ENCODE measurements around the gene P4HA2.

GRCh38 chr5:132202711-132203463 lies 24.8 kb downstream of the P4HA2 start:
- no peak for TF ChIP-seq USF2 (CRISPR knock-in tag; IDR thresholded peaks at IDR 0.05)
- no peak for TF ChIP-seq MAX (CRISPR knock-in tag; IDR thresholded peaks at IDR 0.05)
- TF ChIP-seq MYBL2 (CRISPR knock-in tag; IDR thresholded peaks at IDR 0.05) = no peak
- TF ChIP-seq, protein P1, sequence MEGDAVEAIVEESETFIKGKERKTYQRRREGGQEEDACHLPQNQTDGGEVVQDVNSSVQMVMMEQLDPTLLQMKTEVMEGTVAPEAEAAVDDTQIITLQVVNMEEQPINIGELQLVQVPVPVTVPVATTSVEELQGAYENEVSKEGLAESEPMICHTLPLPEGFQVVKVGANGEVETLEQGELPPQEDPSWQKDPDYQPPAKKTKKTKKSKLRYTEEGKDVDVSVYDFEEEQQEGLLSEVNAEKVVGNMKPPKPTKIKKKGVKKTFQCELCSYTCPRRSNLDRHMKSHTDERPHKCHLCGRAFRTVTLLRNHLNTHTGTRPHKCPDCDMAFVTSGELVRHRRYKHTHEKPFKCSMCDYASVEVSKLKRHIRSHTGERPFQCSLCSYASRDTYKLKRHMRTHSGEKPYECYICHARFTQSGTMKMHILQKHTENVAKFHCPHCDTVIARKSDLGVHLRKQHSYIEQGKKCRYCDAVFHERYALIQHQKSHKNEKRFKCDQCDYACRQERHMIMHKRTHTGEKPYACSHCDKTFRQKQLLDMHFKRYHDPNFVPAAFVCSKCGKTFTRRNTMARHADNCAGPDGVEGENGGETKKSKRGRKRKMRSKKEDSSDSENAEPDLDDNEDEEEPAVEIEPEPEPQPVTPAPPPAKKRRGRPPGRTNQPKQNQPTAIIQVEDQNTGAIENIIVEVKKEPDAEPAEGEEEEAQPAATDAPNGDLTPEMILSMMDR (IDR thresholded peaks at IDR 0.05) = no peak
- no peak for TF ChIP-seq FOXJ3 (CRISPR knock-in tag; IDR thresholded peaks at IDR 0.05; ENCODE audit: borderline replicate concordance)
- TF ChIP-seq SP1 (CRISPR knock-in tag; conservative IDR thresholded peaks at IDR 0.05) = no peak
- no peak for TF ChIP-seq TEAD4 (CRISPR knock-in tag; IDR thresholded peaks at IDR 0.05)
- no peak for TF ChIP-seq ZNF396 (CRISPR knock-in tag; IDR thresholded peaks at IDR 0.05; ENCODE audit: borderline replicate concordance)

All from WTC11 (cell line).